IPS-NIHi11 (cell line): ENCODE data around the gene CDH24.

Experiments used
- DNase-seq: peaks from one replicate; pipeline ENCODE4 v3.0.0; 2012; ENCODE audit warnings: mixed read lengths, low spot score

Gene CDH24

DNA sequence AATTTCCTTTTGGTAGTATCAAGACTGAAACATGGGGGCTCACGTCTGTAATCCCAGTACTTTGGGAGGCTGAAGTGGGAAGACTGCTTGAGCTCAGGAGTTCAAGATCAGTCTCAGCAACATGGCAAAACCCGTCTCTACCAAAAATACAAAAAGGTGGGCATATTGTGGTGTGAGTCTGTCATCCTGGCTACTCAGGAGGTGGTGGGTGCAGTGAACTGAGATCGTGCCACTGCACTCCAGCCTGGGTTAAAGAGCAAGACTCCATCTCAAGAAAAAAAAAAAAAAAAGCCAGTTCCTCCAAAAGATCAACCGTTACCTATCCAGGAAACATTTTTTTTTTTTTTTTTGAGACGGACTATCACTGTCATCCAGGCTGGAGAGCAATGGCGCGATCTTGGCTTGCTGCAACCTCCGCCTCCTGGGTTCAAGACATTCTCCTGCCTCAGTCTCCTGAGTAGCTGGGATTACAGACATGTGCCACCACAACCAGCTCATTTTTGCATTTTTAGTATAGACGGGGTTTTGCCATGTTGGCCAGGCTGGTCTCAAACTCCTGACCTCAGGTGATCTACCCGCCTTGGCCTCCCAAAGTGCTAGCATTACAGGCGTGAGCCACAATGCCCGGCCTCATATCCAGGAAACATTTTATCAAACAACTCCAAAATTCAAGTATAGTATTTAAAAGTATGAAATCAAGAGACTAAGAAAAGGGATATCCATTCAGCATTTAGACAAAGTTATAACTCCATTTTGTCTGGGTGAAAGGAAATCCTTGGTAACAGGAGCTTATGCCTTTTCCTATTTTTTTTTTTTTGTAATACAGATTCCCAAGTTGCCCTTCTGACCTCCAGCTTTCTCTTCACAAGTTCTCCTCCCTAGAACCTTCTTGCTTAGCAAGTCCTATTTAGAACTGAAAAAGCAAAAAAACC, 34.2 kb upstream of the CDH24 start:
- DNase-seq = no peak

DNA sequence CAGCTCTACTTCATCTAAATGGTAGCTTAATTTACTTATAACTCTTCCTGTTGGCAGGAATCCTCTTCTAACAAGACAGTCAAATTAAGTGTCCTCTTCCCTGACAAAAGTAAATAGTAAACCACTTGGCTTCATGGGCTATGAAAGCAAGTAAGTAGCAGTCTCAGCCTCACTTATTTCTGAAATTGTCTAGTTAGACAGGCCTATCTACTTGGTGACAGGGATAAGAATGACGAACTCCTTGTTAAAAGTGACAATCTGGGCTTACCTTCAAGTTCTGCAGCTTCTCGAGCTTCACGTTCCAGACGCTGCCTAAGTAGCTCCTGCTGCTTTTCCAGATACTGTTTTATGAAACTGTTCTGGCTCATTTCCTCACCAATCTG, 32.9 kb upstream of the CDH24 start:
- no peak for DNase-seq

DNA sequence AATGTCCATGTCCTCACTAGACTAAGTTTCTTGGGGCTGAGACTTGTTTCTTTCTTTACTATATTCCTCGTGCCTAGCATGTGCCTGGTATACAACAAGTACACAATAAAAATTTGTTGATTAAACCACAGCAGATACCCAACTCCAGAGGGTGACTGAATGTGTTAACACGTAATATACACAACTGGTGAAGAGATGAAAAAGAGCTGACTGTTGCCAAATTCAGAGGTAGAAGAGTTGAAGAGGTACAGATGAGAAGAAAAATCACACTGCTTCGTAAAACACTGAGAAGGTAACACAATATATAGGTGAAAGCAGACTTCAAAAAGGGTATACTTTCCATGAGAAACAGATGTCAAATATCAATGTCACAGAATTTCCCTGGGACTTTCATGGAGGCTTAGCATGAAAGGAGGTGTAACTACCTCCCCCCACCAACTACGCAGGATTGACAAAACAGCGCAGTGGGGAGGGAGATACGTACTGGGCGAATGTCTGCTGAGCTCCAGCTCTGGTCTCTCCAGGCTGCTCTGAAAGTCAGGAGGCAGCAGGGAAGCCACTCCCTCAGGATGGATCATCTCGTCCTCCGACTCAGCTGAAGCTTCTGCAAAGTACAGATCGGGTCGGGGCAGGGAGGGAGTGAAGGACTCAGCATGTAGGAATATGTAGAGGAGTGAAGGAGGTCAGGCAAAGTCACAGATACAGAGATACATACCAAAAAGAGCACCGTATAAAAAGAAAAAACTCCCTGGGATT, 32.4 kb upstream of the CDH24 start:
- DNase-seq = no peak

DNA sequence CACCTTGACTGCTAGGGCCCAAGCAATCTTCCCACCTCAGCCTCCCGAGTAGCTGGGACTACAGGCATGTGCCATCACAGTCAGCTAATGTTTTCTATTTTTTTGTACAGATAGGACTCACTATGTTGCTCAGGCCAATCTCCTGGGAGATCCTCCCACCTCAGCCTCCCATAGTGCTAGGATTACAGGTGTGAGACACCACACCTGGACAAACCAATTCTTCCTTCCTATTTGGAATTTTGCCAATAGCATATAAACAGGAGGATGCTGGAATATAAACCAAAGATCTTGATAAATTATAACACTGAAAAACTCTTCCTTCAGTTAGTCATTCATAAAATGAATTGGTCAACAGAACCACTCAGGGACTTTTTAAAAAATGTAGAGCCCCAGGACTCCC, 29.2 kb upstream of the CDH24 start:
- no peak for DNase-seq

DNA sequence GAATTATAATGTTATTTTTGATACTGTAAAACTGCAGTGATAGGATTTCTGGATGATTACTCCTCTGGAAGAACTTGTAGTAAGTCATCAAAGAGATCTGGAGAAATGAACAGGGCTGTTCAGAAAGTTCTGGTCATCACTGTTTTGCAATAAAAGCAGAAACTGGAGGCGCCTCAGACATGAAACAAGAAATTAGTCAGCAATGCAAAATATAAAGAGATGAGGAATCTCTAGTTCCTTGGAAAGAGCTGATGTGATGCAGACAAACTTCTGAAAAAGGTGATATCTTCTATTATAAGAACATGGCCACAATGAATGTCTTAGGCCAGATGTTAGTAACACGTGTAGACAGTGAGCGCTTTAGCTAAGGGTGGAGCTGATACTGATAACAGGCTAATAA, 28.1 kb upstream of the CDH24 start:
- DNase-seq = no peak

DNA sequence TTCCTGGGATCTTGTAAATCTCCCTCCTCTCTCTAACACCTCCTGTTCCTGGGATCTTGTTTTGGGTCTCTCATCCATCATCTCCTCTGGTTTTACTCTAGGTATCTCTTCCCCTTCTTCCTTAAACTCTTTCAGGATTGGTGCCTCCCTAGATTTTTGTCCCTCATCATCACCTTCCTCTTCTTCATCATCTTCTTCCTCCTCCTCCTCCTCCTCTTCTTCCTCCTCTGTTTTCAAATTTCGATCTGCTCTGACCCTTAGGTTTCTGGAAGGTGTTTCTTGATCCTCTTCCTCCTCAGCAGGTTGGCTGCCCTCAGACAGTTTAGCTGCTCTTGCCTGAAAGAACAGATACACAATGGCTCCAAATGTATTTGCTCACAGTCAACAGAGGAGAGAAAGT, 23.2 kb upstream of the CDH24 start:
- no peak for DNase-seq

DNA sequence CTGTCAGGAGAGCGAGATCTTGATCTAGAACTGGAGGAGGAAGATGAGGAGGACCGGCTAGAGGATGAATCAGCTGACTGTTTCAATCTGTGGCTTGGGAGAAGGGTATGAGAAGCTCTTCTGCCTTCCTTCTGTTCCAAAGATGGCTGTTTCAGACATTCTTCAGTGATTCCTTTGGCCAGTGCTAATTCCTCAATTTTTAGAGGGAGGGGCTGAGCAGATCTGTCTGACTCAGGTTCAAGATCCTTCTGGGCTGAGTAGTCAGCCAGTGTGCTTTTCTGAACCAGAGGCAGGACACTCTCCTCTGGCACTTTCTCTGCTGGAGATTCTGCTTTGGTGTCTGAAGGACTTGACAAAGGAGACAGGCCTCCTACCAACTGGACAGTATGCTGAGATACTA, 22.4 kb upstream of the CDH24 start:
- DNase-seq = no peak

DNA sequence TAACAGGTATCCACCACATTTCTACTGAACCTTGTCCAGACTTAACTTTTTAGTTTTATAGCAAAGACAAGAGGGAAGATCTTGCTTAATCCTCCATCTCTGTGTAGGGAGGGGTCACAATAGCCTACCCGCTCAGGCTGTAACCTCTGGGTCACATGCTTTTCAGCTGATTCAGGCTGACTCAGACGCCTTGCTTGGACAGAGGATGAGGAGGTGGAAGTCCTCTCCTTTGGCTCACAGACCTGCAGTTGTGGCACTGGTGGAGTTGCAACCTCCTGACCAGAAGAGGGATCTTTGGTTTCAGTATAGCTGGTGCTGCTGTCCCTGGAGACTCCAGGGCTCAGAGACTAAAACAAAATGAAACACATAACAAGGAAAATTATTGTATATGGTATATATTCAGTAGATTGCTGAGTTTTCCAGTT, 21.4 kb upstream of the CDH24 start:
- DNase-seq = no peak

DNA sequence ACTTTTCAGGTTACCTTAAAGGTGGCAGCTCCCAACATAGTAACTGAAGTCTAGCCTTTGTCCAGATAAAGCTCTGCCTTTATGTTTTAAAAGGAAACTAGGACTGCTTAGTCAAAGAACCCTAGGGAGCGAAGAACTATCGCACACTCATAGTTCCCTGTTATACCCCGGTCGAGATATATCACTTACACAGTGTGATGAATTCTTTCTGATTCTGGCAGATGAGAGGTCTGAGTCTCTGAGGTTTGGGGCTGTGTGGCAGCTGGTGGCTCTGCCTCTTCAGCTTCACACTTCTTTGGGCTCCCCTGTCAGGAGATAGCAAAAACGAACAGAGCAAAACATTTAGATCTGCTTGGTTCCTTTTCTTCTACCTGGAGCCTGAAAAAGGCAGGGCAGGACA, 20.6 kb upstream of the CDH24 start:
- DNase-seq = no peak

DNA sequence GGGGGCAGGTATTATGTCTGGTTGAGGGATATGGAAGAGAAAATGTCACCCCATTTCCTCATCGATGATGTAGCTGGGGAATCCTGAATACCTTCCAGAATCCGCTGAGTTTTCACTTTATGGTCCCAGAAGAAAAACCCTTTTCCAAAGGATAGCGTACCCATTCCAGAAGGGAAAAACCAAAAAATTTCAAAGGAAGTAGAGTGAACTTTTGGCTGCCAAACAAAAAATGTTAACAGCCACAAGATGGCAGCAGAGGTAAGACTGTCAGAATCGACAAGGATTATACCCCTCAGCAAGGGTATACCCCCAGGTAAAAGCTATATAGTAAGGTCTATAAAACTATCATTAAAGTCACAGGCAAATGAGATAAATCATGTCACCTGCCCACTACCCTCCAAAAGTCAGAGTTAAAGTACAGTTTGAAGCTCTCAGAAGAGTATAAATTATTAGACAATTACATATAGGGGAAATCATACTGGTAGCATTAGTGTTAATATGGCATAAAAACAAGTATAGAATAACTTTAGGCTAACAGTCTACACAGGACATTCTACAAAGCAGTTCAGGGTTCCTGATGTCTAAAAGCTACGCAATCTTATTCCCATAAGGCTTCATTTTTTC, 19.6 kb upstream of the CDH24 start:
- no peak for DNase-seq

DNA sequence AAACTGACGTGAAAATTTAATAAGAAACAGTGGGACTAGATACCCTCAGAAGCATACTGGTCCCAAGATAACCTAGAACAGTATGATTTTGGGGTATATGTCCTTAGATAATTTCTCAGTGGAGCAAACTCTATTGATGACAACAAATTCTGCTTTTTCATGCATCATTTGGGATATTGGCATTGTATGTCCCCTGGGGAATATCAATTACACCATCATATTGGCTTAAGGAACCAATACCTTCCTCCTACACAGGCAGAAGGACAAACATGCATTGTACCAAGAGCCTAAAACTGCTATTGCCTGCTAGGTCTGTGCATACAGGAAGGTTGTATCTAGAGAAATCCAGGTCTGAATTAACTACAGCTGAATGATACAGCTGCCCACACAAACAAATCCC, 17.6 kb upstream of the CDH24 start:
- DNase-seq = no peak

DNA sequence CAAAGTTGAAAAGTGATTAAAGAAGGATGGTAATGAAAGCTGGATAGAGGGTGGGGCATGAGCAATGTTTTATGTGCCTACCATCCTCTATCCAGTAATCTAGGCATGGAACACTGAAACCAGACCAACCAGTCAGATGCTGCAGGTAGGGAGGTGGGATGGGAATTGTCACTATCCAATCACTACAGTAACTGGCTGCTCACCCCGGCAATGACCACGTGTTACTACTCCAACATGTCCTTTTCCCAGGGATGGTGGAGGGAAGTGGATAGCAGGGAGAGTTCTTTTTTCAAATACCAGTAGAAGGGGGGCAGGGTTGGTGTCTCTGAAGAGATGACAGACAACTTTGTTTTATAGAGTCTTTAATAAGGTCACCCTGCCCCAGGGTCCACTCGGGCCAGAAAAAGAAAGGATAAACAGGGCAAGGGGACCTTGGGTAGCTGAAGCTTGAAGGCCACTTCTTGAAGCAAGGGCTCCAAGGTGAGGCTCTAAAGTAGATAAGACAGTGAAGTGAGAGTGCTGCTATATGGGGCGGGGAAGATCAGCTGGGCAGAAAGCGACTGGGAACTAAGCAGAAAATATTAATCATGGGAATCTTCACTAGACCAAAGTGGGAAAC, 14.7 kb upstream of the CDH24 start:
- DNase-seq = no peak

DNA sequence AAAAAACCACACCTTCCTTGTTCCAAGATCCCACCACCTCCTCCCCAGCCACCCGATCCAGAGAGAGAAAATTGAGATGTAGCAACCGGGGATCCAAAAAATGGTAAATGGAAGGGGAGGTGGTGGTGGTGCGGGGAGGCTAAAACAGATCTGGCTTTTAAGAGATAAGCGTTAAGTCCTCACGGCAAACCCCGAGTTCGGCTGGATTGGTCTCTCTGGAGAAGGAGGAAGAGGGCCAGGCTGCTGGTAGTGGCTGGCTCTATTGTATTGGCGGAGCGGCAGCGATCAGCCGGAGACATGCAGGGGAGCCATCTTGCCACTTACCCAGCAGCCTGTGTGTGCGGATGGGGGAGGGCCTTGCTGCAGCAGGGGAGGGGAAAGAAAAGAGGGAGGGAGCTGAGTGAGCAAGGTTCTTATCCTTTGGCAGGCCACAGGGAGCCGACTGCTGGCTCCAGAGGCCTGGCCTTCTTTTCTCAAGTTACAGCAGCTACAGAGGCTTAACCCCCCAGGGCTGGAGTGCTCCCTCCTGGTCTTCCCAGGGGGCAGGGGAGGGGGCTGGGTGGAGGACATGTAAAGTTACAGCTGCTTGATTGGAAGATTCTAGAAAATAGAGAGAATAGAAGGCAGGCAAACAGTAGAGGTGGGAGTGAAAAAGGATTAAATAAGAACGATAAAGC, 14.1 kb upstream of the CDH24 start:
- peak; percentile 88 for DNase-seq

DNA sequence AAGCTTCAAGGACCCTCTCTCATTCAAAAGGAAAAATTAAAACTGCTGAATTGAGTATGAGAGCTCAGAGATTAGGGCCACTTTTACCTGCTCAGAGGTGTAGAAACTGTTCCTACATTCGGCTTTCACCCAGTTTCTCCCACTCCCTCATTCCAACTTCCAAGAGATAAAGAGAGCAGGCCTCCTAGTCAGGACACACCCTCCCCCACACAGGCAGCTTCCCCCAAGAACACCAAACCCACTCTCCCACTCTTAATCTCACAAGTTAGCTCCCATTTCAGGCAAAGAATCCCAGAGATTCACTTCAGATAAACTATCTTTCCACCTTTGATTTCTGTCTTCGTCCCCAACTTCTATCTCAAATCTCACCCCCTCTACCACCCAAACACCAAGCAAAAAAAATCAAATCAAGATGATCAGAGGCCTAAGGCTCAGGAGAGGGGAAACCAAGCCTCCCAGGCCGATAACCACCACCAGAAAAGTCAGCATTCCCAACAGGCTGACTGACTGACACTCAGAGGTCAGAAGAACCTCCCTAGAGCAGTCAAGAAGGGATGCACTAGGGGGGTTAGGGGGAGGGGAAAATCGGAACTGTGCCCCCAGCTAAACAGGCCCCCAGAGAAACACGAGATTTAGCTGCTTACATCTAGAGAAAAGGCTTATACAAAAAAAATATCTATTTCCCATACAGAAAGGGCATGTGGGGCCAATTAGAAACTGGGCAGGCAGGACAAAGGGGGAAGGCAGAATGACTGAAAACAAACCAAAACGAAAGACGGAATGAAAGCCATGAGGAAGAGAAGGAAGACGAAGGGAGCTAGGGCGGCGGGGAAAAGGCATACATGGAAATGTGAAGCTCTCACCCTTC, 13.2 kb upstream of the CDH24 start:
- no peak for DNase-seq

DNA sequence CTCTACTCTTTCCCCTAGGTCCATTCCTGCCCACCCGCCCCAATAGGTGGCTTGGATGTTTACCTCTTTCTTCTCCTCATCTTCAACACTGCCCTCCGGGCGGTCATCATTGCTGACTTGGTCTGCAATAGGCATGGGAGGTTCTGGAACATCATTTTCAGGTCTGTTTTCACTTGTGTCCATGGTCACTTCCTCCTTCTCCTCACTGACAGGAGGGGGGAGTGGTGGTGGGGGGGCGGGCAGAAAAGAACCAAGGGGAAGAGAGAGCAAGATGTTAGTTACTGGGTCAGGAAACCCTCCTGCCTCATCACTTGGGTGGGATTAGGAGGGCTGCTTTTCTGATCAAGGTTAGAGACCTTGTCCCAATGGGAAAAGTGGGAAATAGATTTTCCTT, 12.1 kb upstream of the CDH24 start:
- no peak for DNase-seq

DNA sequence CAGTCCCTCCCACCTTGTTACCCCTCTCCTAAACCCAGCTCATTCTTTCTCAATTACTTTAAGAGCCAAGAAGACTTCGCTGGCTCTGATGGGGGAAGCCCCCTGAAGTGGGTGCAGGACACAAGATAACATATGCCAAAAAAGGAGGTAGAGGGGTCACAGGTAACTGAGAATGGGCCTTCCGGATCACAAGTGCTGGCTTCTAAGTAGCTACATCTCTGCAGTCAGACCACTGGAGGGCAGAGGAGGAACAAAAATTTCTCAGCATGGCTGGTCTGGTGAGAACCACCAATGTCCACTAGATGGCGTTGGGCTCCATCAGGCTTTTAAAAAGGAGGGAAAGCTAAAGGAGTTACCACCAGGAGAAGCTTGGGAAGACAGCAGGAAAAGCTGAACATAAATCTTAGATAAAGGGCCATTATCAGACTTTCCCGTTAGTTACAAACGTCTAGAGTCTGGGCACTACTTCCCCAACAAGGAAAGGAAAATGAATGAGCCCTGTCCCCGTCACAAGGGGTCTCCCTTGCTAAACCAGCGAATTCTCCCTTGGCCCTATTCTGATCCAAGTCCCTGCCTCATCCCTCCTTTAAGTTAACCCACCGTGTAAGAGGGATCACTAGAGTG, 11.6 kb upstream of the CDH24 start:
- DNase-seq = peak; percentile 85

DNA sequence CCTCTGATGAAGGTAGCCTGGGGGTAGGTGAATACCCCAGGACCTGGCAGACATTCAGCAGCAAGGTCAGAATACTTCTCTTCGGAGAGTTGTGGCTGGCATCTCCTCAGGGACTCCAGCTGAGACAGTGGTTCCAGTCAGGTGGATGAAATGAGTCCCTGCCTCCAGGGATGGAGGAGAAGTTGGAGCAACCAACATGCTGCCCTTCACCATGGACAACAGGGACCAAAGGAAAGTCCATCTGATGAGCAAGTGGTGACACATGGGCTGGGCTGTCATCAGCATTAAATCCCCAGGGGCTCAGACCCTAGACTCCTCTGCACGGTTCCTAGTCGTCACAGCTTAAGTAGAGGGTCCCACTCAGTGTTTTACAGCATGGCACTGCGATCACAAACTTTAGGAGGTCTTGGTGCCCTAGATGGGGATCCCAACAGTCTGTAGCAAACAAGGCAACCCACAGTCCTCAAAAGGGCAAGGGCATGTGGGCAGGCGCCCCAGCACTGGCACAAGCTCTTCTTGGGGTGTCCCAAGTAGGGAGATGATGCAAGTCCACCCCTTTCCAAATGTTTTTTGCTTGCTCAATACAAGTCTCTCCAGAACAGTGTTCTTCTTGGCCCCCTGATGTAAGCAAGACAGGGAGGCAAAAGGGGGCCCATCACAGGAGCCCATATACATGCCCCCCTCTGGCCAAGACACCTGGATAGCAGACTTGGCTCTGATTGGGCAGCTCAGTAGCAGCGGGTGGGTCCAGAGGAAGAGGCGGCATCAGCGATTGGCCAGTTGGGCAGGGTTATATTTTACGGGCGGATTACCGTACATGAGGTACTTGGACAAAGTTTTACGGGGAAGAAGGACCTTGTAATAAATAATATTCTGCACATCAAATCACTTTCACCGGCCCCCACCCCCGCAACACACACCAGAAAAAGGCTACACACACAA, 10.8 kb upstream of the CDH24 start:
- DNase-seq = no peak

DNA sequence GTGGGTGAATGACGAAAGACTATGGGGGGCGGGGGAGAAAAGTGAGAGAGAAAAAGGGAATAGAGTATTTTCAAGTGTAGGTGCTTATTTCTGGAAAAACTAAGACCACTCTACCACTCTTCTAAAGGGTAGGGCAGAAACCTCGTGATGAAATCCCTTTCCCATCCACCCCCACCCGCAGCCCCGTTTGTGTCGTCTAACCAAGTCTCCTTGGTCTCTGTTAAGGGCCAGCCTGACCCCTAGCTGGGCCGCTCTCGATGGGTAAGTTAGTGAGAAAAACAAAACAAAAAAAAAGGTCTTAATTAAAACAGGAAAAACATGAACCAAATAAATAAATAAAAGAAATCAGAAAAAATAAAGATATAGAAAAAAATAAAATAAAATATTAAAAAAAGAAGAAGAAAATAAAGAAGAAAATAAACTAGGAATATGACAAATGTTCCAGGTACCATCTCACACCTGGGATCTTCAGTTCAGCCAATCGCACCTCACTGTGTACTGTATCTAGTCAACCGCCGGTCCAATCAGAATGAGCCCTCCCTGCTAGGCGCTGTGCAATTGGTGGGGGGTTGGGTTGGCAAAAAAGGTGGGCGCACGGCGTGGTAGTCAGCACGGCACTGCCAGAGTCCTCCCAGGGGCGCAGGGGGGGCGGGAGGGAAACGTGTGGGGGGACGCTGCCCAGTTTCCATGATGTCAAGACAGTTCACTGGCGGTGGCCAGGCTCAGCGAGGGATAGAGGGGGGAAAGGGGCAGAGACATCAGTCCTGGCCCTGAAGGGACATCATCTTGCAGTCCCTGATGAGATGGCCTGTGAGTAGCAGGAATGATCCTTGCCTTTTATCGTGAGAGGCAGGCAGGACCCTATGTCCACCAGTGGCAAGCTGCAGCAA, 9.8 kb upstream of the CDH24 start:
- DNase-seq = no peak
